ENCODE measurements around the gene PLB1.

- TF ChIP-seq TAF1 (IDR thresholded peaks at IDR 0.05; ENCODE audit: low read depth): no peak
- no peak for TF ChIP-seq MAX (IDR thresholded peaks at IDR 0.05)
- TF ChIP-seq NFIC (IDR thresholded peaks at IDR 0.05): no peak
- no peak for TF ChIP-seq CREB1 (IDR thresholded peaks at IDR 0.05; ENCODE audit: low read depth)
- TF ChIP-seq EGR1 (IDR thresholded peaks at IDR 0.05): no peak
Observed at GRCh38 chr2:28591711-28592335, 96.0 kb downstream of the PLB1 start.
